Activated T-helper 9 cell treated with anti-CD3 and anti-CD28 coated beads, Interleukin-2, amount 50 U/mL, for 16 hours (primary cell): Measurements from ENCODE around the gene ARHGAP22.
"Not testable (repeated sequence)": the region's sequence is repeated elsewhere in the genome, so short reads cannot be mapped to it uniquely, and the experiment has no call there.

ENCODE experiments used
- DNase-seq: peaks from one replicate; pipeline ENCODE4 v3.0.0-alpha.2; 2020; ENCODE audit warnings: low read depth

ARHGAP22 gene

DNA sequence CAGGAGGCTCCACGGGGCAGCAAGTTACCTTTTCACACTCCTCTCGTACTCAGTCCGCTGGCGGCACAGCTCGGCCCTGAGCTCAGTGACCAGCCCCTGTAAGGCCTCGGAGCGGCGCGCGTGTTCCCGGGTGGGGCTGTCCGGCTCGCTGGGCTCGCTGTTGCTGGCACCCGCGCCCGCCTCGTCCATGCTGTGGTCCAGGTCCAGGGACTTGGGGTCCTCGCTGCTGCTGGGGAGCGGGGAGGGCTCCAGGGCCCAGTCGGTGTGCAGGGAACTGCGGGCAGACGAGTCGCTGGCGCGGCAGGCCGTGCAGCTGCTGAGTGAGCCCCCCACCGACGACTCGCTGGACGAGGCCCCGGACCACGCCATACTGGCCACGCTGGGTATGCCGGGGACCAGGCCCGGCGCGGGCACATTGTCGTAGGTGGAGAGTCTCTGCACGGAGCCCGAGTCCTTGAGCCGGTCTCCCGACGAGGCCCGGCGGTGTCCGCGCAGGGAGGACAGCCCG lies 154.6 kb downstream of the ARHGAP22 start:
- no peak for DNase-seq

DNA sequence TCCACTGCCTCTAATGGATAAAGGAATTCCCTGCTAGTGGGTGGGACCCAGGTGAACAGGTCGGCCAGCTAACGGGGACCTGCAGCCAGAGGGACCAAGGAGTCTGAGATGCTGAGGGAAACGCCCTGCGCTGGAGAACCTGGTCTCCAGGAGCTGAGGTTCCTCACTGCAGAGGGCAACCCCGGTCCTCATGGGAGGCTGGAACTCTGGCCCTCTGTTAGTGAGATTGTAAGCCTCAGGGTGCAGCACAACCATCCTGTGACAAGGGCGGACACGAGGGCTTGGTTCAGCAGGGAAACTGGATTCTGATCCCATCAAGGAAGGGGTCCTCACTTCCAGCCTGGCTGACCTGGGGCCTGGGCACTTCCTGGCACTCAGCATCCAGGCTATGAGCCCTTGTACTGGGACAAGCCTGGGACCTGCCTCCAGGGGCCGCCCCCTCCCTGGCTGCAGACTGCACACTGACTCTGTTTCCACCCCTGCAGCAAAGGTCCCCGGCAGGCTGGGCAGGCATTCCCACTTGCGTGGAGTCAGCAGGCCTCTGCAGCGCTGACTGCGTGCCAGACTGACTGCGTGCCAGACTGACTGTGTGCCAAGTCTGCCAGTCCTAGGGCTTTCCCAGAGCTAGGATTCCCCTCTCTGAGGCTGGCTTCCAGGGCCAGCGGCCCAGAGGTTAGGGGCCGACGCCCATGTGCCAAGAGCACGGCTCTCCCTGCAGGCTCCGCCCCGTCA lies 155.2 kb downstream of the ARHGAP22 start:
- DNase-seq = no peak

- DNase-seq = no peak
Measured at GRCh38 chr10:48448796-48449195, 156.1 kb downstream of the ARHGAP22 start.

- no peak for DNase-seq
Measured at GRCh38 chr10:48447356-48448215, 157.3 kb downstream of the ARHGAP22 start.

DNA sequence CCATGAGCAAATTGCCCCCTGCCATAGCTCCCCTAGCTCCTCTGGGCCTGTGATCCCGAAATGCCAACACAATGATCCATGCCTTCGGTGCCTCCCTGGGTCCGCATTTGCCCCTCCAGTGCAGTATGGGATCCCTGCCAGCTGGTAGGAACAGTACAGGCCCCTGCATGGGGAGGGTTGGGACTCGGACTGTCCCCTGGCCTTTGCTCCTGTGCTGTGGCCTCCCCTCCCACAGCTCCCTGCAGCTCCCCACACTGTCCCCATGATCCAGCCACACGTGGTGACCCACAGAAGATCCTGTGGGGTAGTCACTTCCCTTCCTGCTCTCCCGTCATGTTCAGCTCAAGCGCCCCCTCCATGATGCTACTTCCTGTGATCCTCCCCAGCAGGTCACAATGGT lies 158.1 kb downstream of the ARHGAP22 start:
- DNase-seq = no peak

DNA sequence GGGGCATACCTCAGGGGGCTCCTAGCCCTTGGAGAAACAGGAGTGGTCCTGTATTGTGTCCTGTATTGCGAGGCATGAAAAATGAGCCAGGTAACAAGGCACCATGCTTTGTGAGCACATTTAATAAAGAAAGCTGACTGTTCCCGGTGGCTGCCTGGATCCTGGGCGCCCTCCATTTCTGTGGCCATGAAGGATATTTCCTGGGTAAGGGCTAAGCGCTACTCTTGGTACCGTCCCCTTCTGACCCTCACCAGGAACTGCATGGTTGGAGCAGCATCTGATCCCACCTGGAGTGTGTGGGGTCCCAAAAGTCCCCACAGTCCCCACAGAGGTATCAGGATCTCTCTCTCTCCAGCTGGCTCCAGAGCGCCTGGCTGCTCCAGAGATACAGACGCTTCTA lies 158.9 kb downstream of the ARHGAP22 start:
- no peak for DNase-seq

GRCh38 chr10:48444861-48445841 lies 159.7 kb downstream of the ARHGAP22 start:
- DNase-seq = no peak

DNA sequence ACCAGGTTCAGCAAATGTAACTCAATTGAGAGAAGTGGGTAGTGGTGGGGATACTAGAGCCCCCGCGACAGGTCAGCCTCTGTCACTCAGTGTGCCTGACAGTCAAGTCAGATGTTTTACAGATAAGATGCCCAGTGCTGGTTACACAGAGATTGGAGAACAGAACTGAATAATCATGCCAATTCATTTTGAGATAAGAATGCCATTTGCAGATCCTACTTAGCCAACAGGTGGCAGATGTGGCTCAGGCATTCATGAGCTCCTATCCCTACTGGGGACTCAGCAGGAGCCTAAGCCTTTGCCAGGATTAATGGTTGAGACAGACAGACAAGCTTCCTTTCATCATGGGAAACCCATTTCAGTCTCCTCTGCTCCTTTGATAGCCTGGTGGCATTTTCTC lies 160.6 kb downstream of the ARHGAP22 start:
- DNase-seq = no peak

DNA sequence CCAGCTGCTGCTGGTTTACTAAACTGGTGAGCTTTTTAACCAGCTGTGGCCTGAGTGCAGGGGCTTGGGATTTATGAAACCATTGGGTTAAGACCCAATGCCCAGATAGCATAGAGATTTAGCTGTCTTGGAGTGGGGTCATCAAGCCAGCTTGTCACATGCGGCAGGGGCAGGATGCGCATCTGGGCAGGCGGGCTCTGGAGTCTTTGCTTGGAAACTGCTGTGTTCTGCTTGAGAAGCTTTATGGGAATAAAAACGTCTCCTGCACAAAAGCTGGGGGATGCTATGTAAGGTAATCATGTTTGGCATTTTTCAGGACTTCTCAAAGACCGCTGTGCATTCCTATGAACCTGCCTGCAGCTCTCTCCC lies 162.1 kb downstream of the ARHGAP22 start:
- DNase-seq = no peak

DNA sequence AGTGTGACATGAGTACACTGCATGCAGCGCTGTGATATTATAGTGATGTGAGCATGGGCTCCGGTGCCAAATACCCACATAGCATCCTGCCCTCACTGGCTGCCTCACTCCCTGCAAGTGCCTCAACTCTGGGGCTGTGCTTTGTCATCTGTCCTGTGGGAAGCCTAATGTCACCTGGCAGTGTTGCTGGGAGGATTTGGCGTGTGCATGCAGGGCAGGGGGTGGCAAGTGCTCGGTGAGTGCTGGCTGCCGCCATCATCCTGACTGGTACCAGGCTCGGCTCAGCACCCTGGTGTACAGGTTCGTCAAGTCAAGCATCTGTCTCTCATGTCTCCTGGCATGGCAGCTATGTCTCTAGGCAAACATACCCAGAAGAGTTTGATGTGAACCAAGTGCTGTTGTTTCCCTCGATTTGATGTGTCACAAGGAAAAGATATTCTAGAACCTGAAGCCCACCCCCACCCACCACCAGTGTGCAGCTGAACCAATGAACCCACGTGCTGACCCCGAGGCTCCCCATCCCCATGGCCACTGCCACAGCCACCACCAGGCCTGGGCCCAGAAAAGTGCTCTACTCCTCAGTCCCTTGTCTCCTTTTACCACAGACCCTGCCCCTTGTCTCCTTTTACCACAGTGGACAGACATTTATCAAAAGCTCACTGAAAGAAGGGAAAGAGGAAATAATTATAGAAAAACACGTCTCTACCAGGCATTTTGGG lies 162.6 kb downstream of the ARHGAP22 start:
- no peak for DNase-seq

DNA sequence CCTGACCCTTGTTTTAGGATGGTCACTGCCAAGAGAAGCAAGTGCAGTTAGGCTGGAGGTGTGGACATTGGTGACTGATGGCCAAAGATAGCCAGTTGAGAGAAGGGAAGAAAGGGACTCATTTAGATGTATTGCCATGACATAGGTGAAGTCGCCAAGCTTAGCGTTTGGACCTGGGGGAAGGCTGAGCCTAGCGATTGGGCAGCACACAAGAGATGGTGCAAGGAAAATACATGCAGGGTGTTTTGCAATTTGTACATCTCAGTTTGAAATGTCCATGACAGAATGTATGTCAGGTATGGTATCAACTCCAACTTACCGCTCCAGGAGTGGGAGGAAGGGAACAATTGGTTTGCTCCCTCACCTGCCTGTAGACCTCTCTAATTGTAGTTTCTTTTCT lies 164.1 kb downstream of the ARHGAP22 start:
- DNase-seq = no peak

DNA sequence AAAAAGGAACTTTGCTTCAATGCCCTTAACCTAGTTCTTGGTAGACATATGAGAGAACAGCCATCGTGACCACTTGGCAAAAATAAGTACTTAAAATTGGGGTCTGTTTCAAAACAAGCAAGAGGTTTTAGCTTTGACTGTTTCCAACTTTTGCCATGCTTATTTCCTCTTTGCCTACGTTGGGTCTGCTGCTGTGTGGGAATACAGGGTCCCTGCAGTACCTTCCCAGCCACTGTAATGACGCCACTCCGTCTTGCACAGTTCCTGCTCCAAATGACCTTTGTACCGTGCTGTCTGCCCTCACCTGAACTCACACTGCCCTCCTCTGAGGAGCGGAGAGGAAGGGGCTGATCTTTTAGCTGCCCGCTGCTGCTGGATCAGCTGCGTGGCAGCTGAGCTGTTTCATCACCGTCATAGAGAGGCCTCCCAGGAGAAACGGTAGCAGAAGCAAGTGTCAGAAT lies 165.3 kb downstream of the ARHGAP22 start:
- no peak for DNase-seq

- no peak for DNase-seq
Measured at GRCh38 chr10:48439031-48439430, 165.8 kb downstream of the ARHGAP22 start.

DNA sequence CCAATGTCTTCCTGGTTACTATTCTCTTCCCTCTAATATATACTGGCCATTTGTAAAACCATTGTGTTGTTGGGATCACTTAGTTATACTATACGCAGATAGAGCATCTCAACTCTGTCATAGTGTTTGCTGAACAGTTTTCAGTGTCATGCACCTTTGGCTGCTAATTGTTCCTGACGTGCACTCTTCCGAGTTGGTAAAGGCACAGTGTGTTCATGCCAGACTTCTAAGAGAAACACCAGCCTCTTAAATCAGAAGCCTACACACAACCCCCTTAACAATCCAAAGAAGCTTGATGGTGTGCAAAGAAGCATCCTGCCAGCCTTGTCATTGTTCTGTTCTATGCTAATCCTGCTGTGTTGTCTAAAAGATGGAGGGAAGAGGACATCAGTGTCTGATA lies 167.3 kb downstream of the ARHGAP22 start:
- no peak for DNase-seq

DNA sequence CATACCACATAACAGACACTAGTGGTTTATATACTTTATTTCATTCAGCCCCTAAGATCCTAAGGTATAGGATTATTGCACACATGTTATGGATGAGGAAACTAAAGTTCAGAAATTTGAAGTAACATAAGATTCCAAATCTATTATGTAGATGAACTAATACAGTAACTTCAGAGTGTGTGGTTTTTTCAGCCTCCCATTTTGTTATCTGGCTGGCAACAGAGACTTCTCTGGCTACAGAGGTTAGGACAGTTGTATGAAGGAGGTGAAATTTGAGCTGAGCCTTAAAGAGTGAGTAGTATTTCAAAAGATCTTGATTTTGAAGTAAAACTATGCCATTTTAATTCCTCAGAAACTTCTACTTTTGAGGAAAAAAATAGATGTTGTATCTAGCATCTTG lies 173.0 kb downstream of the ARHGAP22 start:
- no peak for DNase-seq

DNA sequence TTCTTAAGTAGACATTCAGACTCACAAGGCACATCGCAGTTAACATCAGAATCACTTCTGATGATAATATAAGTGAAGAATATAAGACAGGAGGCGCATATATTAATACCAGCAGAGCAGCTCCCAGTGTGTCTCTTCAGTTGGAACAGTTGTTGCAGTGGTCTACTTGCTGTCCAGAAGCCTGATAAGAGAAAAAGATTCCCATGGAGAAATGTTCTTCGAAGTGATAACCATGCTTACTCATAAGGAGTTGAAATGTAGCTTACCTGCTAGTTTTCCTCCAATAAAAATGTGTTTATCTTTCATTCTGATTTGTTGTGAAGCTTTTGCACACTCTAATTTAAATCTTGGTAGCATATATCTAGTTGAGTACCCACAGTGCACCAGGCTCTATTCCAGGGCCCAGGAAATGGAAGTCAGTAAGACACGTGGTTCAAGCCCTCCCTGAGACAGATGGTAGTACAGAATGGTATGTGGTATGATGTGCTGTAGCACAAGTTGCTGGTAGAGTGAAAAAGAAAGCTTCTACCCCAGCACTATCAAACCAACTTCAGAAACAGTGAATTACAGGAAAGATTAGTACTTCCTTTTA lies 174.4 kb downstream of the ARHGAP22 start:
- no peak for DNase-seq

GRCh38 chr10:48429309-48429708 lies 175.6 kb downstream of the ARHGAP22 start:
- DNase-seq = no peak

DNA sequence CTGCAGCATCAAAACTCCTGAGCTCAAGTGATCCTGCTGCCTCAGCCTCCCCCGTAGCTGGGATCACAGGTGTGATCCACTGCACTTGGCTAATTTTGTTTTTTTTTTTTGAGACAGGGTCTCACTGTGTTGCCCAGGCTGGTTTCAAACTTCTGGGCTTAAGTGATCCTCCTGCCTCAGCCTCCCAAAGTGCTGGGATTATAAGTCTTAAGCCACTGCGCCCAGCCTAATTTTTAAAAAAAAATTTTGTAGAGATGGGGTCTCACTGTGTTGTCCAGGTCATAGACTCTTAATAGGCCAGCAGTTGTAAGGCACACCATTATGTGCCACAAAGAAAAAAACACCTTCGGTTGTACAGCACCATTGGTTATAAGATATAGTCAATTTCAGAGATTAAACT lies 176.0 kb downstream of the ARHGAP22 start:
- no peak for DNase-seq

DNA sequence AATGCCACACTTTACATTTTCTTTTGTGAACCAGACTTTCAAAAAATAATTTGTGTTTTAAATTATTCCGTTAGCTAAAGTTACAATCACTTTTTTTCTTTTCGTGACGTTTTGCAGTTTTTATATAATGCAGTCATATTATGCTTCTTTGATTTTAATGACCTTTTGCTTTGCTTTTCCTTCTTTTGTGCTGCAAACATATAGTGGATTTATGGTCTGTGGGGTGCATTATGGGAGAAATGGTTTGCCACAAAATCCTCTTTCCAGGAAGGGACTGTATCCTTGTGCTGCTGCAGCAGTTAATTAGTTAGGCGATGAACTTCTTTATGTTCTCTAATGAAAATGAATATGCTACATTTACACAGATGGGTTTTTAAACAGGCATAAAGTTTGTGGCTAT lies 181.0 kb downstream of the ARHGAP22 start:
- DNase-seq = no peak

GRCh38 chr10:48421862-48422261 lies 183.0 kb downstream of the ARHGAP22 start:
- not testable (repeated sequence) for DNase-seq

DNA sequence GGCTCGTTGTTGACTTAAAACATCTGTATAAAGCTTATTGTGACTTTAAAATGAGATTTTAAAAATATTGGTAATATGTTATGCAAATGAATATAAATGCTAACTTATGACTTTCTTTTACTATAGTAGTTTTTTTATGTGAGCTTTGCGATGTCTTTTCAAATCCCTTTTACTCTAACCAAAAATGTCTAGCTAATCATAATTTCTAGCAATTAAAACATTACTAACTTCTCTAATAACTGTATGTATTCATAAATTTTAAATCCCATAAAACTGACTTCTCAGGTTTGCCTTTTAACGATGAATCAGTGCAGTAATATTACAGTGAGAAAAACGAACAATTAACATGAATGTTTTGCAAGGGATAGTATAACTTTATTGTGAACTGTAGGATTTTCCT lies 185.2 kb downstream of the ARHGAP22 start:
- DNase-seq = no peak
